ENCODE measurements around the gene NBEA. TPM values are rescaled to one million over a fixed set of nuclear protein-coding genes. Genes with fewer than 3 reads are reported as not detected.
"Not testable (repeated sequence)": the region's sequence is repeated elsewhere in the genome, so short reads cannot be mapped to it uniquely, and the experiment has no call there.

The NBEA gene
- 1 to 10 TPM; 1.1 to 2.3 (median 1.5) TPM for polyA plus RNA-seq (ENCODE audit: low read depth in 6 of 6)

DNA sequence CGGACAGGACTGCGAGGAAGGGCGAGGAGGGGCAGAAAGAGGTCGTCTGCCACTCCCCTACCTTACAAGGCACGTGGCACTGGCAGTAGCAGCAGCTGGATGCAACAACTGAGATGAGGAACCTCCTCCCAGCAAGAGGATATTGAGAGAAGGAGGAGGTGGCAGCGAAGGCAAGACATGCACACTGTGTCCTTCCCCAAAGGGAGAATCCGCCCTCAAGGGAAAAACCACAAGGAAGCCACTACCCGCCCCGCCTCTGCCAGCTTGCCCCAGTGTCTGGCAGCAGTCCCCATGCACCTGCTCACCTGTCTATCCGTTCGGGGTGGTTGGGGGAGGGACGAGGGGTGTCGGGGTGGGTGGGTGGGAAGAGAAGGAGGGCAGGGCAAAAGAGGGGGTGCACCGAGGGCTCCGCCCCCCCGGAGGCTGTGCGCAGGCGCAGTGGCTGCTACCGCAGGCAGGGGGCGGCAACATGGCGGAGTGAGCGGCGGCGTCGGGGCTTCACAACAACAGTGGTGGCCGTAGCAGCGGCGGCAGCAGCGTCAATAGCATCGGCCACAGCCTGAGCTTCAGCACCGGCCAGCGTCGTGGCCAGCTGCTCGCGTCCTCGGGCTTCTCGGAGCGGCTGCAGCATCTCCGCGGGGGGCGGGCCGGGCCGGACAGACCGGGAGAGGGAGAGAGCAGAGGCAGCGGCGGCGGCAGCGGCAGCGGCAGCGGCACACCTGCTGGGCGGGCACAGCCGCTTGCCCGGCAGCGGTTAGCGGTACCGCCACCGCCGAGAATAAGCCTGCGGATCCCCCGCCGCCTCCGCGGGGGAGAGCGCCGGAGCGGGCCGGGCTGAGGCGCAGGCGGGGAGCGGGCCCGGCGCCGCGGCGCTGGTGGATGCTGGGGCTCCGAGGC, at the start of gene NBEA:
Gene NBEA (plus strand): TSS at position 436 of the 897 bp plus-strand sequence. CDS start 551 bp downstream, outside the sequence.
- peak within 1 kb of the TSS; percentile 91 to 98 (median 94) for H3K4me3 Mint-ChIP-seq
- peak within 1 kb of the TSS; percentile 83 to 94 (median 88) for H3K27ac Mint-ChIP-seq
- peak; percentile 90 for DNase-seq
- H3K36me3 Mint-ChIP-seq: no peaks in the 10 kb centered on the region
- H3K27me3 Mint-ChIP-seq: peaks cover 16 to 20% (median 16%) of the 10 kb centered on the region in 3 donors
- peaks cover 24 to 34% (median 28%) of the 10 kb centered on the region in 3 donors for H3K4me1 Mint-ChIP-seq
- H3K9me3 Mint-ChIP-seq: no peaks in the 10 kb centered on the region
- ATAC-seq (ENCODE audit: low read depth in 2 of 2): peak; percentile 73 to 78

GRCh38 chr13:34894756-34895155, 47.3 kb upstream of the NBEA start:
- Mint-ChIP-seq H3K4me3 (no peak overlapping the region), H3K4me1 (no peaks in the 10 kb centered on the region)
- ATAC-seq (ENCODE audit: low read depth in 2 of 2): no peak

DNA sequence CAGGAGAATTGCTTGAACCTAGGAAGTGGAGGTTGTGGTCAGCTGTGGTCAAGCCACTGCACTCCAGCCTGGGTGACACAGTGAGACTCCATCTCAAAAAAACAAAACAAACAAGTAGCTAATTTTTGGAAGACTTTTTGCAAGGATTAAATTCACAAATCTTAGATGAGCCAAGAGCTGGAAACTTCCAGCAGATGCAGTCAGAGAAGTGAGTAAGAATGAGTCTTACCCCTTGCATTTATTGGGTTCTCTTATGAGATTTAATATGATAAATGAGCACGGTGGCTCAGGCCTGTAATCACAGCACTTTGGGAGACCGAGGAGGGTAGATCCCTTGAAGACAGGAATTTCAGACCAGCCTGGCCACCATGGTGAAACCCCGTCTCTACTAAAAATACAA, 44.9 kb upstream of the NBEA start:
- no peaks in the 10 kb centered on the region for H3K4me1 Mint-ChIP-seq
- no peak for ATAC-seq (ENCODE audit: low read depth in 2 of 2)
- H3K36me3 Mint-ChIP-seq: no peaks in the 10 kb centered on the region
- no peak for DNase-seq
- peaks cover 7 to 8% (median 7%) of the 10 kb centered on the region in 3 donors for H3K27me3 Mint-ChIP-seq
- peaks cover 0 to 2% (median 0%) of the 10 kb centered on the region in 7 donors for H3K9me3 Mint-ChIP-seq
- no peak overlapping the region for H3K27ac Mint-ChIP-seq
- no peak overlapping the region for H3K4me3 Mint-ChIP-seq

More at GRCh38 chr13:34894756-34895155, 47.3 kb upstream of the NBEA start:
- no peak for DNase-seq
- Mint-ChIP-seq H3K9me3 (peaks cover 0 to 2% (median 0%) of the 10 kb centered on the region in 7 donors), H3K36me3 (no peaks in the 10 kb centered on the region), H3K27ac (no peak overlapping the region), H3K27me3 (peaks cover 0 to 3% (median 0%) of the 10 kb centered on the region in 3 donors)

GRCh38 chr13:34899888-34900287, 42.2 kb upstream of the NBEA start:
- Mint-ChIP-seq H3K27ac (no peak overlapping the region), H3K4me1 (no peaks in the 10 kb centered on the region), H3K27me3 (peaks cover 7 to 14% (median 12%) of the 10 kb centered on the region in 3 donors), H3K9me3 (no peaks in the 10 kb centered on the region), H3K4me3 (no peak overlapping the region), H3K36me3 (no peaks in the 10 kb centered on the region)
- DNase-seq (no peak), ATAC-seq (ENCODE audit: low read depth in 2 of 2) (no peak)

DNA sequence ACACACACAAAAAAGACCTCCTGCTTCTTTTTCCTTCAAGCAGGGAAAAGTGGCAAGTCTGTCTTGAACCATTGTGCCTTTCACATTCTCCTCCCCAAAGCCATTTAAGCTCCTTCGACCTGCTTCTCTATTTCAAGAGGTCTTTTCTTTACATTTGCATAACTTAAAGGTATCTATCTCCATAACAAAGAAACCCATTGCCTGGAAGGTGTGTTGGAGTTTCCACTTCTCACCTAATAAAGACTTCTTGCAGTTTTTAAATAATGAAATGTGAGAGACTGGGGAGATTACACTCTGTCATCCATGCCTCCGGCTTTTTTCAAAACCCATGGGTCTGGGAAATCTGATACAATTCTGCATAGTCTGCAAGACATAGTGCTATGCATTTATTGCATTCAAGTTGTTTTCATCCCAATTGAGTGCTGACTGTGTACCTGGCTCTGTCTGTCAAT, 41.8 kb upstream of the NBEA start:
- H3K4me3 Mint-ChIP-seq: no peak overlapping the region
- H3K9me3 Mint-ChIP-seq: no peaks in the 10 kb centered on the region
- ATAC-seq (ENCODE audit: low read depth in 2 of 2) (no peak), DNase-seq (no peak)
- no peaks in the 10 kb centered on the region for H3K36me3 Mint-ChIP-seq
- H3K4me1 Mint-ChIP-seq: no peaks in the 10 kb centered on the region
- peaks cover 7 to 16% (median 12%) of the 10 kb centered on the region in 3 donors for H3K27me3 Mint-ChIP-seq
- H3K27ac Mint-ChIP-seq: no peak overlapping the region

GRCh38 chr13:34901572-34901971, 40.5 kb upstream of the NBEA start:
- no peak overlapping the region for H3K4me3 Mint-ChIP-seq
- peaks cover 4 to 16% (median 12%) of the 10 kb centered on the region in 3 donors for H3K27me3 Mint-ChIP-seq
- no peaks in the 10 kb centered on the region for H3K9me3 Mint-ChIP-seq
- no peaks in the 10 kb centered on the region for H3K4me1 Mint-ChIP-seq
- no peak overlapping the region for H3K27ac Mint-ChIP-seq
- no peaks in the 10 kb centered on the region for H3K36me3 Mint-ChIP-seq
- DNase-seq (no peak), ATAC-seq (ENCODE audit: low read depth in 2 of 2) (no peak)

DNA sequence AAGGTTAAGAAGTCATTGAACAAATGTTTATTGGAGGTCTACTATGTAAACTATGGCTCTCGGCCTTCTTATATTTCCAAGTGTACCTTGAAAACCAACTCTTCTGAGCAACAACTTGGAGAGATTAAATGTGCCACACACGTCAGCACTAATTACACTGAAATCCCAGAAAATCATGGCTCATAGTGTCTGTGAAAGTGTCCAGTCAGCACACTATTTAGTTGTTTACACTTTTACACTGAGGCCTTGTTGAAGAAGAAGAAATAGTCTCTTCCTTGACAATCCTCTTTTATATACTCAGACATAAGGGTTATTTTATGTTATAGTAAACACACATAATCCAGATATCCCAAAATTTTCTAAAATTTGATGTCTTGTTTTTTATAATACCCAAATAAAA, 30.9 kb upstream of the NBEA start:
- Mint-ChIP-seq H3K9me3 (peaks cover 0 to 10% (median 0%) of the 10 kb centered on the region in 7 donors), H3K27ac (no peak overlapping the region), H3K27me3 (peaks cover 17 to 44% (median 32%) of the 10 kb centered on the region in 3 donors), H3K4me1 (no peaks in the 10 kb centered on the region), H3K36me3 (no peaks in the 10 kb centered on the region), H3K4me3 (no peak overlapping the region)
- DNase-seq (no peak), ATAC-seq (ENCODE audit: low read depth in 2 of 2) (no peak)

DNA sequence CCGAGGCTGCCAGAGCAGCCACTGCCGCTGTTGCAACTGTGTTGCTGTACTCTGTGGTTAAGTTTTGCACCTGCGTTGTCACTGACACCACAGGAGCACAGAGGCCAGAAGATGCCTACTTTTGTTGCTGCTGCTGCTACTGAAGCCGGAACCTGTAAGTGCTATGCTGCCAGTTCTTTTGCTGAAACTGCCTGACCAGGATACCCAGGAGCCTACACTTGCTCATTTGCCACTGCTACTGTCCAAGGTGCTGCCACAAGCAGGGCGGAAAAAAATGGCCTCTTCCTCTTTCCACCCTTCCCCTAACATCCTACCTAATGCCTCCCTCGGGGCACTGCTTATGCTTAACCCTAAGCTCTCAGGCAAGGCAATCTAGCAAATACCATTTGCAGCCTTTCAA, 29.0 kb upstream of the NBEA start:
- Mint-ChIP-seq H3K36me3 (no peaks in the 10 kb centered on the region), H3K9me3 (peaks cover 0 to 5% (median 3%) of the 10 kb centered on the region in 7 donors), H3K4me1 (no peaks in the 10 kb centered on the region), H3K4me3 (no peak overlapping the region), H3K27ac (no peak overlapping the region), H3K27me3 (peaks cover 19 to 37% (median 30%) of the 10 kb centered on the region in 3 donors)
- ATAC-seq (ENCODE audit: low read depth in 2 of 2) (no peak), DNase-seq (no peak)

- Mint-ChIP-seq H3K9me3 (peaks cover 0 to 3% (median 0%) of the 10 kb centered on the region in 7 donors), H3K27me3 (peaks cover 19 to 31% (median 22%) of the 10 kb centered on the region in 3 donors), H3K4me3 (no peak overlapping the region), H3K4me1 (no peaks in the 10 kb centered on the region), H3K36me3 (no peaks in the 10 kb centered on the region), H3K27ac (no peak overlapping the region)
- DNase-seq (no peak), ATAC-seq (ENCODE audit: low read depth in 2 of 2) (no peak)
Measured at GRCh38 chr13:34914416-34914815, 27.7 kb upstream of the NBEA start.

GRCh38 chr13:34926508-34926907, 15.6 kb upstream of the NBEA start:
- Mint-ChIP-seq H3K4me1 (no peaks in the 10 kb centered on the region), H3K27me3 (peaks cover 24 to 27% (median 27%) of the 10 kb centered on the region in 3 donors), H3K27ac (no peak overlapping the region), H3K36me3 (no peaks in the 10 kb centered on the region), H3K4me3 (no peak overlapping the region), H3K9me3 (no peaks in the 10 kb centered on the region)
- DNase-seq (no peak), ATAC-seq (ENCODE audit: low read depth in 2 of 2) (no peak)

GRCh38 chr13:34928676-34929075, 13.4 kb upstream of the NBEA start:
- not testable (repeated sequence) for H3K4me3 Mint-ChIP-seq; DNase-seq; H3K4me1 Mint-ChIP-seq; H3K9me3 Mint-ChIP-seq; ATAC-seq (ENCODE audit: low read depth in 2 of 2); H3K36me3 Mint-ChIP-seq
- Mint-ChIP-seq H3K27me3 (peaks cover 31 to 37% (median 34%) of the 10 kb centered on the region in 3 donors), H3K27ac (peak overlapping the region in 1 of 6 donors; percentile 5)

DNA sequence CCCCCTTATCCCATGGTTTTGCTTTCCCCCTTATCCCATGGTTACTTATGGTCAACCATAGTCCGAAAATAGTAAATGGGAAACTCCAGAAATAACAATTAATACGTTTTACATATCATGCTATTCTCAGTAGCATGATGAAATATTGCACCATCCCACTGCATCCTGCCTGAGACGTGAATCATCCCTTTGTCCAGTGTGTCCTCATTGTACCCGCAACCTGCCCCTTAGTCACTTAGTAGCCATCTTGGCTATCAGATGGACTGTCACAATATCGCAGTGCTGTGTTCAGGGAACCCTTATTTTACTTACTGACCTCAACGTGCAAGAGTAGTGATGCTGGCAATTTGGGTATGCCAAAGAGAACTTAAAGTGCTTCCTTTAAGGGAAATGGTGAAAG, 10.5 kb upstream of the NBEA start:
- H3K9me3 Mint-ChIP-seq: peaks cover 0 to 5% (median 0%) of the 10 kb centered on the region in 7 donors
- peaks cover 35 to 56% (median 44%) of the 10 kb centered on the region in 3 donors for H3K27me3 Mint-ChIP-seq
- H3K36me3 Mint-ChIP-seq: no peaks in the 10 kb centered on the region
- no peak overlapping the region for H3K27ac Mint-ChIP-seq
- no peaks in the 10 kb centered on the region for H3K4me1 Mint-ChIP-seq
- no peak for ATAC-seq (ENCODE audit: low read depth in 2 of 2)
- DNase-seq: no peak
- no peak overlapping the region for H3K4me3 Mint-ChIP-seq

GRCh38 chr13:34933349-34933748, 8.7 kb upstream of the NBEA start:
- H3K27ac Mint-ChIP-seq: no peak overlapping the region
- H3K27me3 Mint-ChIP-seq: peaks cover 42 to 65% (median 52%) of the 10 kb centered on the region in 3 donors

DNA sequence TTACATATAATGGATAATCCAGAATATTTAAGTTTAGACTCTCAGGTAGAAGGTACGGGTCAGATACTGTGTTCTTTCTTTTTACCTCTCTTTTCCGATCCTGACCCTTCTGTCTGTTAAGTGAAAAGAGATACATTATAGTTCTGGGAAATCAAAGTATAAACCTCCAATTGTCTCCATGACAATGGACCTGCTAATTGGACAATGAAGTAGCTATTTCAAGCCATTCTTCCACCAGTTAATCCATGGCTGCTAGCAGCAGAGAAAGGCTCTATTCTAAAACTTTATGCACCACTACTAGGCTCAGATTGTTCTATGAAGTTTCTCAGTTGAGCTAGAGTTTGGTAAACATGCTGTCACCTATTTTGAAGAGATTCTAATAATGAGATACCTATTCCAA, 8.3 kb upstream of the NBEA start:
- no peaks in the 10 kb centered on the region for H3K4me1 Mint-ChIP-seq
- no peak for DNase-seq
- peaks cover 0 to 5% (median 0%) of the 10 kb centered on the region in 7 donors for H3K9me3 Mint-ChIP-seq
- no peak overlapping the region for H3K27ac Mint-ChIP-seq
- H3K27me3 Mint-ChIP-seq: peaks cover 43 to 65% (median 51%) of the 10 kb centered on the region in 3 donors
- H3K4me3 Mint-ChIP-seq: no peak overlapping the region
- no peaks in the 10 kb centered on the region for H3K36me3 Mint-ChIP-seq
- no peak for ATAC-seq (ENCODE audit: low read depth in 2 of 2)

More at GRCh38 chr13:34933349-34933748, 8.7 kb upstream of the NBEA start:
- Mint-ChIP-seq H3K4me1 (no peaks in the 10 kb centered on the region), H3K9me3 (peaks cover 0 to 5% (median 0%) of the 10 kb centered on the region in 7 donors), H3K36me3 (no peaks in the 10 kb centered on the region), H3K4me3 (no peak overlapping the region)
- DNase-seq (no peak), ATAC-seq (ENCODE audit: low read depth in 2 of 2) (no peak)
